ENCODE measurements around the gene WDR38.
"Not testable (repeated sequence)": the region's sequence is repeated elsewhere in the genome, so short reads cannot be mapped to it uniquely, and the experiment has no call there.

The WDR38 gene

DNA sequence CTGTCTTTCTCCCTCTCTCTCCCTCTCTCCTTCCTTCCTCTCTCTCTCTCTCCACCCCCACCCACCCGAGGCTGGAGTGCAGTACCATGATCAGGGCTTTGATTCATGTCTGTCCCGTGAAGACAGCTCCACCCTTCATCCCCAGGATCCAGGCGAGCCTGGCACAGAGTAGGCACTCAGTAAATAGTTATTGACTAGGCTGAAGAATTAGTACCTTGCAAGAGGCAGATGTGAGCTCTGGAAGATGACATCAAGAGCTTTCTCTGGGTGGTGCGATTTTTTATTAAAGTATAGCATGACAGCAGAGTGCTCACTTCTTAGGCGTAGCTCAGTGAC is 24.0 kb upstream of the WDR38 start:
- in situ Hi-C loops (cut with HindIII; ENCODE audit: low pct_ligation_motif_present, low pct_unique_long_range_greater_than_20kb, low sequenced_read_pairs), result no loop called here
- DNase-seq, result no peak

- DNase-seq, result no peak
- in situ Hi-C loops (cut with HindIII; ENCODE audit: low pct_ligation_motif_present, low pct_unique_long_range_greater_than_20kb, low sequenced_read_pairs), result no loop called here
Observed at GRCh38 chr9:124830593-124830992, 22.7 kb upstream of the WDR38 start.

GRCh38 chr9:124831642-124832364 is 21.5 kb upstream of the WDR38 start:
- no peak for DNase-seq
- in situ Hi-C loops (cut with HindIII; ENCODE audit: low pct_ligation_motif_present, low pct_unique_long_range_greater_than_20kb, low sequenced_read_pairs), result no loop called here

GRCh38 chr9:124834591-124834990 is 18.7 kb upstream of the WDR38 start:
- no peak for DNase-seq
- in situ Hi-C loops (cut with HindIII; ENCODE audit: low pct_ligation_motif_present, low pct_unique_long_range_greater_than_20kb, low sequenced_read_pairs), result no loop called here

- in situ Hi-C loops (cut with HindIII; ENCODE audit: low pct_ligation_motif_present, low pct_unique_long_range_greater_than_20kb, low sequenced_read_pairs), result no loop called here
- DNase-seq, result peak; percentile 66
Observed at GRCh38 chr9:124835026-124835557, 18.2 kb upstream of the WDR38 start.

DNA sequence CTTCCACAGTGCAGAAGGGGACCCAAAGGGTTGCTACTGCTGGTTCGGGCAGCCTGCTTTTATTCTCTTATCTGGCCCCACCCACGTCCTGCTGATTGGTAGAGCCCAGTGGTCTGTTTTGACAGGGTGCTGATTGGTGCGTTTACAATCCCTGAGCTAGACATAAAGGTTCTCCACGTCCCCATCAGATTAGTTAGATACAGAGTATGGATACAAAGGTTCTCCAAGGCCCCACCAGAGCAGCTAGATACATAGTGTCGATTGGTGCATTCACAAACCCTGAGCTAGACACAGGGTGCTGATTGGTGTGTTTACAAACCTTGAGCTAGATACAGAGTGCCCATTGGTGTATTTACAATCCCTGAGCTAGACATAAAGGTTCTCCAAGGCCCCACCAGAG is 15.1 kb upstream of the WDR38 start:
- DNase-seq; in situ Hi-C loops (cut with HindIII; ENCODE audit: low pct_ligation_motif_present, low pct_unique_long_range_greater_than_20kb, low sequenced_read_pairs): not testable (repeated sequence)

DNA sequence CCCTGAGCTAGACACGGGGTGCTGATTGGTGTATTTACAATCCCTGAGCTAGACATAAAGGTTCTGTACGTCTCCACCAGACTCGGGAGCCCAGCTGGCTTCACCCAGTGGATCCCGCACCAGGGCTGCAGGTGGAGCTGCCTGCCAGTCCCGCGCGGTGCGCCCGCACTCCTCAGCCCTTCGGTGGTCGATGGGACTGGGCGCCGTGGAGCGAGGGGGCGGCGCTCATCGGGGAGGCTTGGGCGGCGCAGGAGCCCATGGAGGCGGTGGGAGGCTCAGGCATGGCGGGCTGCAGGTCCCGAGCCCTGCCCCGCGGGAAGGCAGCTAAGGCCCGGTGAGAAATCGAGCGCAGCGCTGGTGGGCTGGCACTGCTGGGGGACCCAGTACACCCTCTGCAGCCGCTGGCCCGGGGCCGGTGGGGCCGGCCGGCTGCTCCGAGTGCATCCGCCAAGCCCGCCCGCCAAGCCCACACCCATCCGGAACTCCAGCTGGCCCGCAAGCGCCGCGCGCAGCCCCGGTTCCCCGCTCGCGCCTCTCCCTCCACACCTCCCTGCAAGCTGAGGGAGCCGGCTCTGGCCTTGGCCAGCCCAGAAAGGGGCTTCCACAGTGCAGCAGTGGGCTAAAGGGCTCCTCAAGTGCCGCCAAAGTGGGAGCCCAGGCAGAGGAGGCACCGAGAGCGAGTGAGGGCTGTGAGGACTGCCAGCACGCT is 14.5 kb upstream of the WDR38 start:
- DNase-seq; in situ Hi-C loops (cut with HindIII; ENCODE audit: low pct_ligation_motif_present, low pct_unique_long_range_greater_than_20kb, low sequenced_read_pairs): not testable (repeated sequence)

GRCh38 chr9:124839612-124840299 is 13.5 kb upstream of the WDR38 start:
- DNase-seq, result peak; percentile 40
- in situ Hi-C loops (cut with HindIII; ENCODE audit: low pct_ligation_motif_present, low pct_unique_long_range_greater_than_20kb, low sequenced_read_pairs), result no loop called here

DNA sequence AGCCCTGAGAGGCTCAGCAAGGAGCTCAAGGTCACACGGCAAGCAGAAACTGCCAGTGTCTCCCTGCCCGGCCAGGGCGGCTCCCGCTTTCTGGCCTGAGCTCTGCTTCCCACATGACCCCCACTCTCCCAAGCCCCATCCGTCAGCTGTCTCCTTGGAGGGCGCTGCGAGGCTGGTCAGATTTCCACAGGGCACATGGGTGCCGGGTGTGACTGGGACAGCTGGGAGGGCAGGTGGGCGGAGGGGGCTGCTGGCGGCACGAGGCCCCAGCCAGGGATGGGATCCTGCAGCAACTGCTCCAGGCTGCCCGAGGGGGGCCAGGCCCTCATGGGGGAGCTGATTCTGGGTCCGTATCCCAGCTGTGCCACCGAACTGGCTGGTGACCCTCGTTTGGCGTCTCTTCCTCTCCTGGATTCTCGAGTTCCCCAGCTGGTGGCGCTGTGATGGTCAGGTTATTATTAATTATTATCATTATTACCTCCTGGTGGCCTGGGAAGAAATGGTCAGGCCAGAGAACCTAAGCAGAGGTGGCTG is 12.9 kb upstream of the WDR38 start:
- in situ Hi-C loops (cut with HindIII; ENCODE audit: low pct_ligation_motif_present, low pct_unique_long_range_greater_than_20kb, low sequenced_read_pairs), result no loop called here
- no peak for DNase-seq

- in situ Hi-C loops (cut with HindIII; ENCODE audit: low pct_ligation_motif_present, low pct_unique_long_range_greater_than_20kb, low sequenced_read_pairs), result no loop called here
- DNase-seq, result no peak
Observed at GRCh38 chr9:124841075-124841821, 12.0 kb upstream of the WDR38 start.

GRCh38 chr9:124843456-124844034 is 9.7 kb upstream of the WDR38 start:
- no peak for DNase-seq
- in situ Hi-C loops (cut with HindIII; ENCODE audit: low pct_ligation_motif_present, low pct_unique_long_range_greater_than_20kb, low sequenced_read_pairs), result no loop called here

GRCh38 chr9:124844291-124844690 is 9.0 kb upstream of the WDR38 start:
- DNase-seq, result no peak
- in situ Hi-C loops (cut with HindIII; ENCODE audit: low pct_ligation_motif_present, low pct_unique_long_range_greater_than_20kb, low sequenced_read_pairs), result no loop called here

- in situ Hi-C loops (cut with HindIII; ENCODE audit: low pct_ligation_motif_present, low pct_unique_long_range_greater_than_20kb, low sequenced_read_pairs), result not testable (repeated sequence)
Observed at GRCh38 chr9:124846467-124846866, 6.8 kb upstream of the WDR38 start.

GRCh38 chr9:124846969-124847368 is 6.3 kb upstream of the WDR38 start:
- in situ Hi-C loops (cut with HindIII; ENCODE audit: low pct_ligation_motif_present, low pct_unique_long_range_greater_than_20kb, low sequenced_read_pairs), result no loop called here

More at GRCh38 chr9:124846467-124846866, 6.8 kb upstream of the WDR38 start:
- not testable (repeated sequence) for DNase-seq

DNA sequence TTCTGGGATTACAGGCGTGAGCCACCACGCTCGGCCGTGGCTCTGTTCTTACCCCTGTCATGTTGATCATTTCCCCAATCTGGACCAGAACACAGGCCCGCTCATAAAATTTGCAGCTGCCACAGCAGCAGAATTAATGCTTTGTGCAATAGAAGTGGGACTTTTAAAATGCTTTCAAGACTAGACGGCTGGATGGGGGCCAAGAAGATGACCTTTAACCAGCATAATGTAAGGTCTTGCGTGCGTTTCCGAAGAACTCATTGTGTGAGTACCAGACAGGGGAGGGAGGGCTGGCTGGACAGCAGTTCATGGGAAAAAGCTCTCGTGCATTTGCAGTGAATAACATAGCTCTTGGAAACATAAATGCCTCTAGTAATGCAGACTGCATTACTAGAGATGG is 3.5 kb upstream of the WDR38 start:
- in situ Hi-C loops (cut with HindIII; ENCODE audit: low pct_ligation_motif_present, low pct_unique_long_range_greater_than_20kb, low sequenced_read_pairs), result no loop called here
- DNase-seq, result no peak

More at GRCh38 chr9:124846969-124847368, 6.3 kb upstream of the WDR38 start:
- no peak for DNase-seq

DNA sequence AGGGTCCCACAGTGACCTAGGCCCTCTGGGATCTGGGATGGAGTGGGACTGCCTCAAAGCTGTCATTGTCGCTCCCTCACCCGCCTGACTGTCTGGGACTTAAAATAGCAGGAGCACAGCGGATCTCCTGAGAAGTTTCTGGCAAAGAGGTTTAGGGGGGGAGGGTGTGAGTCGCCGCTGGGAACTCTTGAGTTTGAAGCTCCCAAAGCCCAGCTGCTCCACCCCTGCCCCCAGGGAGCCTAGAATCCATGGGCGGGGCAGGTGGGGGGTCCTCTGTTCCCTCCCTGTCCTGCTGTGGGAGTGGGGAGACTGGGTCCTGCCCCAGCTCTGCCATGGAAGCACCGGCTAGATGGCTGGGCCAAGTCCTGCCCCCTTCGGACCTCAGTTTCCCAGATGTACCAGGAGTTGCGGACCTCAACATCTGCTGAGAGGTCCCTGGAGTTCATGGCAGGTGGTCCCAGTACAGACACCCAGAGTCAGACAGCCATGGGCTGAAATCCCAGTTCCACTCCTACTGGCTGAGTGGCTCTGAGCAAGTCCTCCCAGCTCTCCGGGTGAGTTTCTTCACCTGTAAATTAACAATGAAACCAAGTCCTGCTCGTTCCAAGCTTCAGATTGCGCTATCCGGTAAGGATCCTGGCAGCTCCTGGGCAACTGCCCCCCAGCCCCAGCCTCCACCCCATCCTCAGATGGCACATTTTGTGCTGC is 985 bp upstream of the WDR38 start:
- no peak for DNase-seq
- in situ Hi-C loops (cut with HindIII; ENCODE audit: low pct_ligation_motif_present, low pct_unique_long_range_greater_than_20kb, low sequenced_read_pairs), result no loop called here

DNA sequence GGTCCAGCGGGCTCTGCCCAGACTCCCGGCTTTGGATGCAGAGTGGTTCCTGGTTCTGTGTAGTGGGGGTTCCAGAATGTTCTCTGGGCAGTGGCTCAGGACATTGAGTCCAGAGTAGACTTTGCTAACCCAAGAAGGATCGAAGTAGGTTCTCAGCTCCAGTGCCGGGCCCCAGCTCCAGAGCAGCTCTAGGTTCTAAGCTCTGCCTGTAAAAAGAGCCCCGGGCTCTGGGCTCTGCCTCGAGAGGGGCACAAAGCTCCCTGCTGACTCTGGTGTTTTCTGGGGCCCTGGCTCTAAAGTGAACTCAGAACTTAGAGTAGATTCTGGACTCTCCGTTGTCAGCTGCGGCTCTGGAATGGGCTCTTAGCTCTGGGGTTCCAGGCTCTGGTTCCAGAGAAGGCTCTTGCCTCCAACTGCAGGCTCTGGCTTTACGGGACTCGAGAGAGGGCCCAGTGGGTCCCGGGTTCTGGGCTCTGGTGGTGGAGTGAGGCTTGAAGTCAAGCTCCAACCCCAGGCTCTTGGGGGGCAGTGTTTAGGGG is 414 bp downstream of the WDR38 start:
- DNase-seq, result no peak
- in situ Hi-C loops (cut with HindIII; ENCODE audit: low pct_ligation_motif_present, low pct_unique_long_range_greater_than_20kb, low sequenced_read_pairs), result no loop called here

Data from ACHN (cell line).